ENCODE data around the gene CTDNEP1.
A peak's percentile ranks its signal among the peaks of the same experiment; 100 is the strongest.

The CTDNEP1 gene

GRCh38 chr17:7281074-7281952 is 29.8 kb upstream of the CTDNEP1 start, which contains the start of gene SLC2A4:
TSS of gene SLC2A4 (plus strand) at chr17:7281718. CDS start at chr17:7281935, 217 bp downstream.
- TF ChIP-seq NFIC (IDR thresholded peaks at IDR 0.05) (0 out of 2 replicates have a peak, but pooled peaks have one; percentile 7), EP300 (IDR thresholded peaks at IDR 0.05; ENCODE audit: borderline replicate concordance) (no peak), FOXM1 (IDR thresholded peaks at IDR 0.05; ENCODE audit: borderline replicate concordance, low read depth) (no peak), USF1 (IDR thresholded peaks at IDR 0.05) (peak; percentile 45), ZBTB7A (IDR thresholded peaks at IDR 0.05; ENCODE audit: low read depth) (peak; percentile 79), EGR1 (IDR thresholded peaks at IDR 0.05) (peak; percentile 19; the same call in 1 of the 2 replicates), MAX (IDR thresholded peaks at IDR 0.05) (peak; percentile 91)

- no peak for TF ChIP-seq FOXM1 (IDR thresholded peaks at IDR 0.05; ENCODE audit: borderline replicate concordance, low read depth)
- no peak for TF ChIP-seq EP300 (IDR thresholded peaks at IDR 0.05; ENCODE audit: borderline replicate concordance)
- no peak for TF ChIP-seq CEBPB (IDR thresholded peaks at IDR 0.05)
- no peak for TF ChIP-seq TCF12 (IDR thresholded peaks at IDR 0.05; ENCODE audit: low read depth)
- TF ChIP-seq YY1 (IDR thresholded peaks at IDR 0.05; ENCODE audit: low read depth): 0 out of 2 replicates have a peak, but pooled peaks have one; percentile 32
- TF ChIP-seq RAD21 (IDR thresholded peaks at IDR 0.05; ENCODE audit: low read depth): peak; percentile 98
- no peak for TF ChIP-seq USF1 (IDR thresholded peaks at IDR 0.05)
- TF ChIP-seq MAX (IDR thresholded peaks at IDR 0.05): peak; percentile 52
- TF ChIP-seq ZBTB7A (IDR thresholded peaks at IDR 0.05; ENCODE audit: low read depth): 0 out of 2 replicates have a peak, but pooled peaks have one; percentile 39
- TF ChIP-seq TAF1 (IDR thresholded peaks at IDR 0.05; ENCODE audit: low read depth): no peak
- TF ChIP-seq TEAD4 (IDR thresholded peaks at IDR 0.05): peak; percentile 22; the same call in 1 of the 2 replicates
Measured at GRCh38 chr17:7280519-7281073, 29.1 kb upstream of the CTDNEP1 start.

GRCh38 chr17:7279448-7279847 is 27.9 kb upstream of the CTDNEP1 start:
- TF ChIP-seq CEBPB (IDR thresholded peaks at IDR 0.05): no peak
- no peak for TF ChIP-seq MAX (IDR thresholded peaks at IDR 0.05)
- TF ChIP-seq TCF12 (IDR thresholded peaks at IDR 0.05; ENCODE audit: low read depth): no peak
- no peak for TF ChIP-seq EP300 (IDR thresholded peaks at IDR 0.05; ENCODE audit: borderline replicate concordance)
- TF ChIP-seq YY1 (IDR thresholded peaks at IDR 0.05; ENCODE audit: low read depth): no peak
- TF ChIP-seq ZBTB7A (IDR thresholded peaks at IDR 0.05; ENCODE audit: low read depth): no peak
- no peak for TF ChIP-seq CREB1 (IDR thresholded peaks at IDR 0.05; ENCODE audit: low read depth)
- TF ChIP-seq TAF1 (IDR thresholded peaks at IDR 0.05; ENCODE audit: low read depth): no peak
- no peak for TF ChIP-seq NFIC (IDR thresholded peaks at IDR 0.05)
- TF ChIP-seq RAD21 (IDR thresholded peaks at IDR 0.05; ENCODE audit: low read depth): no peak
- no peak for TF ChIP-seq EGR1 (IDR thresholded peaks at IDR 0.05)
- TF ChIP-seq TEAD4 (IDR thresholded peaks at IDR 0.05): no peak
- TF ChIP-seq FOXM1 (IDR thresholded peaks at IDR 0.05; ENCODE audit: borderline replicate concordance, low read depth): no peak
- no peak for TF ChIP-seq USF1 (IDR thresholded peaks at IDR 0.05)
- TF ChIP-seq REST (IDR thresholded peaks at IDR 0.05; ENCODE audit: low read depth): no peak

GRCh38 chr17:7266784-7267183 is 15.2 kb upstream of the CTDNEP1 start:
- TF ChIP-seq RAD21 (IDR thresholded peaks at IDR 0.05; ENCODE audit: low read depth) (no peak), NFIC (IDR thresholded peaks at IDR 0.05) (no peak), TAF1 (IDR thresholded peaks at IDR 0.05; ENCODE audit: low read depth) (no peak), ZBTB7A (IDR thresholded peaks at IDR 0.05; ENCODE audit: low read depth) (no peak), EGR1 (IDR thresholded peaks at IDR 0.05) (no peak), FOXM1 (IDR thresholded peaks at IDR 0.05; ENCODE audit: borderline replicate concordance, low read depth) (no peak), CEBPB (IDR thresholded peaks at IDR 0.05) (no peak), REST (IDR thresholded peaks at IDR 0.05; ENCODE audit: low read depth) (no peak), USF1 (IDR thresholded peaks at IDR 0.05) (no peak), TCF12 (IDR thresholded peaks at IDR 0.05; ENCODE audit: low read depth) (no peak), TEAD4 (IDR thresholded peaks at IDR 0.05) (no peak), MAX (IDR thresholded peaks at IDR 0.05) (no peak), CREB1 (IDR thresholded peaks at IDR 0.05; ENCODE audit: low read depth) (no peak)

All from Ishikawa (cell line).